Middle frontal gyrus (tissue), 1 donor: ENCODE measurements around the gene ACOT13.
A peak's percentile ranks its signal among the peaks of the same experiment; 100 is the strongest.
"Not testable (repeated sequence)": the region's sequence is repeated elsewhere in the genome, so short reads cannot be mapped to it uniquely, and the experiment has no call there.

Experiments
- DNase-seq: peaks from one replicate; pipeline ENCODE4 v3.0.0-alpha.2; 2015; ENCODE audit warnings: low spot score; ENCODE audit errors: extremely low spot score

Gene ACOT13

DNA sequence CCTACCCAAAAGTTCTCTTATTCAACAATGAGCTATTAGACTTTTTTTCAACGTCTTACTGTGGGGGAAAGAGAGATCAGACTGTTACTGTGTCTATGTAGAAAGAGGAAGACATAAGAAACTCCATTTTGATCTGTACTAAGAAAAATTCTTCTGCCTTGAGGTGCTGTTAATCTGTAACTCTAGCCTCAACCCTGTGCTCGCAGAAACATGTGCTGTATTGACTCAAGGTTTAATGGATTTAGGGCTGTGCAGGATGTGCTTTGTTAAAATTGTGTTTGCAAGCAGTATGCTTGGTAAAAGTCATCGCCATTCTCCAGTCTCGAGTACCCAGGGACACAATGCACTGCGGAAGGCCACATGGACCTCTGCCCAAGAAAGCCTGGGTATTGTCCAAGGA is 5.1 kb upstream of the ACOT13 start:
- DNase-seq, result not testable (repeated sequence)

DNA sequence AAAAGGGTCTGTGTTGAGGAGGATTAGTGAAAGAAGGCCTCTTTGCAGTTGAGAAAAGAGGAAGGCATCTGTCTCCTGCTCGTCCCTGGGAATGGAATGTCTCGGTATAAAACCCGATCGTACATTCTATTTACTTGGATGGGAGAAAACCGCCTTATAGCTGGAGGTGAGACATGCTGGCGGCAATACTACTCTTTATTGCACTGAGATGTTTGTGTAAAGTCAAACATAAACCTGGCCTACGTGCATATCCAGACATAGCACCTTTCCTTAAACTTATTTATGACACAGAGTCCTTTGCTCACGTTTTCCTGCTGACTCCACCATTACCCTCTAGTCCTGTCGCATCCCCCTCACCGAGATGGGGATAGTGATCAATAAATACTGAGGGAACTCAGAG is 4.6 kb upstream of the ACOT13 start:
- no peak for DNase-seq

GRCh38 chr6:24663189-24663588 is 3.7 kb upstream of the ACOT13 start:
- DNase-seq, result no peak

DNA sequence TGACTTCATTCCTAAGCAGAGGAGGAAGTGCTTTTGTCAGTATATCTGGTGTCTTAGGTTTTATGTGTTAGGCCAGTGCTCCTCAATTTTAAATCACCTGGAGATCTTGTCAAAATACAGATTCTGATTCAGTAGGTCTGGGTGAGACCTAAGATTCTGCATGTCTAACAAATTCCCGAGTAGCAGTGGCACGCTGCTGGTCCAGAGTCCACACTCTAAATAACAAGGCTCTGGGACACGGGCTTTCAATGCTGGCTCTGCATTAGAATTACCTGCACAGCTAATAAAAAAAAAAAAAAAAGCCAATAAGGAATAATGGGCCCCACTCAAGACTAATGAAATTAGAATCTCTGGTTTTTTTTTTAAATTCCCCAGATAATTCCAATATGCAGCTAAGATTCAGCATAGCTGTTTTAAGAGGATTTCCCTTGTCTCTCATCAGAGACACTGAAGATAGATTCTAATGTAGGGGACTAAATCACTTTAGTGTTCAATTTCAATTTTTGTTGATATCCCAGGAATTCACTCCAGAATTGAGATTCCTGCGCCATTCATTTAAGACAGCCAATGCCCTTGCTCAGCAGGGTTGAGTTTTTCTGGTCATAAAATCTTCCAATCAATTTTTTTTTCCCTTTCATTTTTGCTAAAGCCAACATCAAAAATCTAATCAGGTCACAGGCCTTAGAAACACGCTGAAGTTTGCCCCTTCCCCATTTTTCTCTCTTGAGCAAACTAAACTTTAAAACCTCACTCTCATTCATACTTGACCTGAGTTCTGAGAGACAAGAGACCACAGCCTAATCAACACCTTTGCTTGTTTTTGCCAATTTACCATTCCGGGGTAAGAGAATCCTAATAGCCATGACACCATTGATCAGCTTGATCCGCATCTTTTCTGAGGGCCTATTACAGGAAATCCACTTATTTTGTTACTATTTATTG is 2.6 kb upstream of the ACOT13 start:
- no peak for DNase-seq

- DNase-seq, result peak; percentile 9
Observed at GRCh38 chr6:24666097-24666640, 708 bp upstream of the ACOT13 start.

- DNase-seq, result no peak
Observed at GRCh38 chr6:24667378-24667803, 514 bp downstream of the ACOT13 start.

GRCh38 chr6:24668066-24668996 is 1.5 kb downstream of the ACOT13 start:
- not testable (repeated sequence) for DNase-seq

GRCh38 chr6:24668997-24669361 is 2.1 kb downstream of the ACOT13 start:
- DNase-seq, result no peak

DNA sequence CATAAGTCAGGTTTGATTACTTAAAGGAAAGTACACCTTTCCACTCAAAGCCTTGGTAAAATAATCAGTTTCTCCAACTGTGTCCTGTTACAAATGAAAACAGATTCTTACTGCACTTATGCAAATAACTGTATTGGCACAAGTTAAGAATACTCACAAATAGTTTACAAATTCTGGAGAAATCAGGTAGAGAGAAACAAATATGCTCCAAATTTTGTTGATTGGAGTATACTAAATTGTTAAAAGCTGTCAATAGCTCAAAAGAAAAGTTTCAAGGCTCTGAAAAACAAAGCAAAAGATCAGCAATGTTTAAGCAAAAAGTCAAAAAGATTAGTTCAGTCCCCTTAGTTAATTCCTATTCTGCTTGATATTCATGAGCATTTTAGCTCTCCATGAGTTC is 3.6 kb downstream of the ACOT13 start:
- not testable (repeated sequence) for DNase-seq

DNA sequence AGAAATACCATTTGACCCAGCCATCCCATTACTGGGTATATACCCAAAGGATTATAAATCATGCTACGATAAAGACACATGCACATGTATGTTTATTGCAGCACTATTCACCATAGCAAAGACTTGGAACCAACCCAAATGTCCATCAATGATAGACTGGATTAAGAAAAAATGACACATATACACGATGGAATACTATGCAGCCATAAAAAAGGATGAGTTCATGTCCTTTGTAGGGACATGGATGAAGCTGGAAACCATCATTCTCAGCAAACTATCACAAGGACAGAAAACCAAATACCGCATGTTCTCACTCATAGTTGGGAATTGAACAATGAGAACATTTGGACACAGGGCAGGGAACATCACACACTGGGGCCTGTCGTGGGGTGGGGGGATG is 4.2 kb downstream of the ACOT13 start:
- DNase-seq, result not testable (repeated sequence)

- DNase-seq, result no peak
Observed at GRCh38 chr6:24672620-24673182, 5.8 kb downstream of the ACOT13 start.

DNA sequence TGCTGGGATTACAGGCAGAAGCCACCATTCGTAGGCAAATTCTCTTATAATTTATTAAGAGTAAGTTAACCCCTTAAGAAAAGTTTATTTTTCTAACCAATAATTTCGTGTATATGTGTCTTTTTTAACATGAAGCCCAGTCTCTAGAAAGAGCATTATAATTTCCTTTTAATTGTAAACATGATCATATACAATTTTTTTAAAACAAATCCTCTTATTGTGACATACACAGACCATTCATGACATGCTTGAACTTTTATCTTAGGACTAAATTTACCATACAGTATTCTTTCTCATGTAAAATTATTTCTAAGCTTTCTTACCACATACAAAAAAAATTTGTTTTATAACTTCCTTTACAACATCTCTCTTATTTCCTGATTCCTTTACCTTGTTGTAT is 6.7 kb downstream of the ACOT13 start:
- DNase-seq, result no peak

- not testable (repeated sequence) for DNase-seq
Observed at GRCh38 chr6:24678792-24679352, 12.0 kb downstream of the ACOT13 start.

DNA sequence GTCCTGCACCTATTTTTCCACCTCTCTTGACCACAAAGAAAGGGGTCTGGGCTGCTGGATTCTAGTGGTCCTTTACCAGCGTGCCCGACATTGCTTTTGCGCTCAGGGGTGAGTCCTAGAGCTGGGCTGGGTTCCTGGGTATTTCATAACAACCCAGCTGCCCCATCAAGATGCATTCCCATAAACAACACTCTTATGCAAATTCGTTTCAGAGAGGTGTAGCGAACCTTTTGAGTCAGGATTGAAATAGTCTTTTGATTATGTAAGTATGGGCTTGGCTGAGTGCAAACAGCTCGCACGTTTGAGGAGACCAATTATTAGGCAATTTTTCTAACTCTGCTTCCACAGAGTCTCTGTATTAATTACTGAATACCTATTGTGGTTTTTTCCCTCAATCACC is 13.7 kb downstream of the ACOT13 start:
- DNase-seq, result no peak

- no peak for DNase-seq
Observed at GRCh38 chr6:24683297-24684296, 16.7 kb downstream of the ACOT13 start.

DNA sequence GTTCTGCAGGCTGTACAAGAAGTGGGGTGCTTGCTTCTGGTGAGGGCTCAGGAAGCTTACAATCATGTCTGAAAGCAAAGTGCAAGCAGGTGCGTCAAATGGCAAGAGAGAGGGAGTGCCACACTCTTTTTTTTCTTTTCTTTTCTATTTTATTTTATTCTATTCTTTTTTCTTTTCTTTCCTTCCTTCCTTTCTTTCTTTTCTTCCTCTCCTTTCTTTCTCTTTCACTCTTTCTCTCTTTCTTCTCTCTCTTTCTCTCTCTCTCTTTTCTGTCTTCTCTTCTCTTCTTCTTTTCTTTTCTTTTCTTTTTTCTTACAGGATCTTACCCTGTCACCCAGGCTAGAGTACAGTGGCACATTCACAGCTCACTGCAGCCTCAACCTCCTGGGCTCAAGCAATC is 19.5 kb downstream of the ACOT13 start:
- no peak for DNase-seq

DNA sequence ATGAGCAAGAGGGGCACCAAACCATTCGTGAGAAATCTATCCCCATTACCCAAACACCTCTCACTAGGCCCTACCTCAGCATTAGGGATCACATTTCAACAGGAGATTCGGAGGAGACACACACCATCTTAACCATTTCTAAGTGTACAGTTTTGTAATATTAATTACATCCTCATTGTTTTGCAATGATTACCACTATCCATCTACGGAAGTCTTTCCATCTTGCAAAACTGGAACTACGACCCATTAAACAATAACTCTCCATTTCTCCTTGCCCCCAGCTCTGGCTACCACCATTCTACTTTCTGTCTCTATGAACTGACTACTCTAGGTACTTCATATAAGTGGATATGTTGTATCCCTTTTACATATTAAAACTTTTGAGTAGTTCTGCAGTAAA is 20.1 kb downstream of the ACOT13 start:
- DNase-seq, result no peak

GRCh38 chr6:24689964-24690363 is 23.1 kb downstream of the ACOT13 start:
- no peak for DNase-seq

DNA sequence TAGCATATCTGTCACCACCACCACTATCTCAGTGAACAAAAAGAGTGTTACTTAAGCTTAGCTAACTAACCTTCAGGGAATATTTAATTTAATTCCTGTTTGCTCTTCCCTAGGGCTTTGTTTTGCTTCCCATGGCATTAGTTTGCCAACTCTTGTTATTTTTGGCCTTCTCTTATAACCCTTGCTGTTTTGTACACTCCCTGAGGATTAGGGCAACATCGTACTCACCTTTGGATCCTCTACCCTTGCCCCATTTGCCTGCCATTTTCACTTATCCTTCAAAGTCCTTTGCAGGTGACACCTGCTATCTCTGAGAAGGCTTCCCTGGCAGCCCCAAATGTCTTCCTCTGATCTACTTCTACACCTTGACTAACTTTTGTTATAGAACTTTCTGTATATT is 23.7 kb downstream of the ACOT13 start:
- no peak for DNase-seq

DNA sequence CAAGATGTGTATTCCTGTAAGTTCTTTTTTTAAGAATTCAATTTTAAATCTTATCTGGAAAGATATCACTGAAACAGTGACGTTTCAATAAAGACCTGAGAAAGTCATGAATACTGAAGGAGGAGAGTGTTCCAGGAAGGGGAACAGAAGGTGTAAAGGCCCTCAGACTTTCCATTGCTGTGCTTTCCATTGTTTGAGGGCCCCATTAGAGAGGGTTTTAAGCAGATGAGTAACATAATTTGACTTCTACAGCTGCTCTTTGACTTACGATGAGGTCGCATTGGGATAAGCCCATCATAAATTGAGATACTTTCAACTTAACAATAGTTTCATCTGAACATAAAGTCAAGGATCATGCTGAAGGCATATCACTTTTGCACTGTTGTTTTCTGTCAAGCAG is 24.7 kb downstream of the ACOT13 start:
- no peak for DNase-seq
